ENCODE results near the gene SGSM2. TPM values are rescaled to one million over a fixed set of nuclear protein-coding genes. Genes with fewer than 3 reads are reported as not detected.

Gene SGSM2
- total RNA-seq, 1 donor from 2014 or later, result 56.0 TPM

- Mint-ChIP-seq H3K4me1 (ENCODE audit: unreplicated experiment) (peaks cover 10% of the 10 kb centered on the region), H3K36me3 (ENCODE audit: unreplicated experiment) (peaks cover 11% of the 10 kb centered on the region), H3K4me3 (ENCODE audit: unreplicated experiment) (no peak overlapping the region), H3K27ac (ENCODE audit: unreplicated experiment) (no peak overlapping the region), H3K9me3 (ENCODE audit: unreplicated experiment) (no peaks in the 10 kb centered on the region), H3K27me3 (ENCODE audit: unreplicated experiment) (no peaks in the 10 kb centered on the region)
- DNase-seq (ENCODE audit: extremely low spot score, unreplicated experiment), result no peak
- no peak for TF ChIP-seq CTCF (IDR thresholded peaks at IDR 0.05)
These were observed 26.0 kb downstream of the SGSM2 start for GRCh38 chr17:2363318-2363717.

- TF ChIP-seq CTCF (IDR thresholded peaks at IDR 0.05), result no peak
- Mint-ChIP-seq H3K36me3 (ENCODE audit: unreplicated experiment) (peaks cover 11% of the 10 kb centered on the region), H3K4me1 (ENCODE audit: unreplicated experiment) (peaks cover 7% of the 10 kb centered on the region), H3K27me3 (ENCODE audit: unreplicated experiment) (no peaks in the 10 kb centered on the region), H3K9me3 (ENCODE audit: unreplicated experiment) (no peaks in the 10 kb centered on the region), H3K27ac (ENCODE audit: unreplicated experiment) (no peak overlapping the region), H3K4me3 (ENCODE audit: unreplicated experiment) (no peak overlapping the region)
- no peak for DNase-seq (ENCODE audit: extremely low spot score, unreplicated experiment)
These were observed 26.8 kb downstream of the SGSM2 start for GRCh38 chr17:2363851-2364762.

- H3K27ac Mint-ChIP-seq (ENCODE audit: unreplicated experiment), result no peak overlapping the region
- peaks cover 2% of the 10 kb centered on the region for H3K4me1 Mint-ChIP-seq (ENCODE audit: unreplicated experiment)
- peaks cover 11% of the 10 kb centered on the region for H3K36me3 Mint-ChIP-seq (ENCODE audit: unreplicated experiment)
- no peaks in the 10 kb centered on the region for H3K9me3 Mint-ChIP-seq (ENCODE audit: unreplicated experiment)
- no peaks in the 10 kb centered on the region for H3K27me3 Mint-ChIP-seq (ENCODE audit: unreplicated experiment)
- H3K4me3 Mint-ChIP-seq (ENCODE audit: unreplicated experiment), result no peak overlapping the region
- no peak for DNase-seq (ENCODE audit: extremely low spot score, unreplicated experiment)
- TF ChIP-seq CTCF (IDR thresholded peaks at IDR 0.05), result no peak
These were observed 27.4 kb downstream of the SGSM2 start for GRCh38 chr17:2364763-2365116.

GRCh38 chr17:2365132-2365531 lies 27.8 kb downstream of the SGSM2 start:
- Mint-ChIP-seq H3K9me3 (ENCODE audit: unreplicated experiment) (no peaks in the 10 kb centered on the region), H3K4me3 (ENCODE audit: unreplicated experiment) (no peak overlapping the region), H3K27me3 (ENCODE audit: unreplicated experiment) (no peaks in the 10 kb centered on the region), H3K27ac (ENCODE audit: unreplicated experiment) (no peak overlapping the region), H3K4me1 (ENCODE audit: unreplicated experiment) (peaks cover 5% of the 10 kb centered on the region), H3K36me3 (ENCODE audit: unreplicated experiment) (peaks cover 11% of the 10 kb centered on the region)
- no peak for DNase-seq (ENCODE audit: extremely low spot score, unreplicated experiment)
- no peak for TF ChIP-seq CTCF (IDR thresholded peaks at IDR 0.05)

GRCh38 chr17:2366747-2367494 lies 29.6 kb downstream of the SGSM2 start:
- H3K9me3 Mint-ChIP-seq (ENCODE audit: unreplicated experiment), result no peaks in the 10 kb centered on the region
- H3K36me3 Mint-ChIP-seq (ENCODE audit: unreplicated experiment), result peaks cover 7% of the 10 kb centered on the region
- peak; percentile 32 for TF ChIP-seq CTCF (IDR thresholded peaks at IDR 0.05)
- no peak overlapping the region for H3K4me3 Mint-ChIP-seq (ENCODE audit: unreplicated experiment)
- H3K4me1 Mint-ChIP-seq (ENCODE audit: unreplicated experiment), result peaks cover 8% of the 10 kb centered on the region
- no peak overlapping the region for H3K27ac Mint-ChIP-seq (ENCODE audit: unreplicated experiment)
- no peak for DNase-seq (ENCODE audit: extremely low spot score, unreplicated experiment)
- H3K27me3 Mint-ChIP-seq (ENCODE audit: unreplicated experiment), result no peaks in the 10 kb centered on the region

Measured in osteocyte (in vitro differentiated cells).